GM12873 (cell line): ENCODE results near the gene GOLPH3L.

Source experiments
- TF ChIP-seq, protein P1 (sequence below): IDR thresholded peaks from 2 replicates; pipeline ENCODE4 v1.5.1; 2012; ENCODE audit warnings: low read depth, mild to moderate bottlenecking, moderate library complexity, low read length, control low read depth; ENCODE audit not compliant: insufficient read depth; ENCODE audit errors: missing control alignments

Gene GOLPH3L

DNA sequence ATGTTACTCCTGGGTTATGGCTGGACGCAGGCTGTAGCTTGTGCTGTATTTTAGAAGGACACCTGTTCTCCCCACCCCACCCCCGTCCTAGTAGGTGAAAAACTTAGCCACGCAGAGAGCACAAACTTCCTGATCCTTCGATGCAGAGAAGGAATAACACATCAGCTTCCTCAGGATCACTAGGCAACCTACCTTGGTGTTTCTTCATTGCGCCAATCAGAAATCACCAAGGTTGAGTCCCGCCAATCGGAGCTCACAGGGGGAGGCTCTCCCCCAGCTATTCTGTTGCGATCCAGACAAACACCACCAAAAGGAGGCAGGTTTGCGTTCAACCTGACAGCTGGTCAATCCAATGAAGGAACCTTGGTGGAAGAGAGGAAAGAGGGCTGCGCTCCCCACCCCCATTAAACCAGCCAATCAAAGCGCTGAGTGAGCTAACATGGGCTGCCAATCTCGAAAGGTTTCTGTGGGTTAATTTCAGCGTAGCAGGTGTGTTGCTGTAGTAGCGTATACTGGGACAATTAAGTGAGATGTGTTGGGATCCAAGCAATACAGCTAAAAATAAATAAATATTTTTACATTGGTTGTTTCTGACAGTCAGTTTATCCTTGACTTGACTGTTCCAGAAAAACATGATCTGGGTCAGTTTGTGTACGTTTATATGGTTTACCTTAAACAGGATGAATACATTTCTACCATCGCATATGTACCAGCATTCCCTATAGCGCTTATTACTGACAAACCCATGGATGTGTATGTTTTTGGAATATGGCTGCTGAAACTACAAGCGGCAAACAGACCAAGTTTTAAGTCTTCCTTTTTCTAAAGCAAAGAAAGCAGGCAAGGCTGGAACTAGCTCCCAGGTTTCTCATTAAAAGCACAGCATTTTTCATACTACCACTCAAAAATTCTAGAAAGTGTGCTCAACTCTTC lies at the start of gene GOLPH3L:
GOLPH3L (minus strand) TSS at position 160 of the 933 bp plus-strand sequence. CDS start 2,316 bp downstream, outside the sequence.
- TF ChIP-seq, protein P1, sequence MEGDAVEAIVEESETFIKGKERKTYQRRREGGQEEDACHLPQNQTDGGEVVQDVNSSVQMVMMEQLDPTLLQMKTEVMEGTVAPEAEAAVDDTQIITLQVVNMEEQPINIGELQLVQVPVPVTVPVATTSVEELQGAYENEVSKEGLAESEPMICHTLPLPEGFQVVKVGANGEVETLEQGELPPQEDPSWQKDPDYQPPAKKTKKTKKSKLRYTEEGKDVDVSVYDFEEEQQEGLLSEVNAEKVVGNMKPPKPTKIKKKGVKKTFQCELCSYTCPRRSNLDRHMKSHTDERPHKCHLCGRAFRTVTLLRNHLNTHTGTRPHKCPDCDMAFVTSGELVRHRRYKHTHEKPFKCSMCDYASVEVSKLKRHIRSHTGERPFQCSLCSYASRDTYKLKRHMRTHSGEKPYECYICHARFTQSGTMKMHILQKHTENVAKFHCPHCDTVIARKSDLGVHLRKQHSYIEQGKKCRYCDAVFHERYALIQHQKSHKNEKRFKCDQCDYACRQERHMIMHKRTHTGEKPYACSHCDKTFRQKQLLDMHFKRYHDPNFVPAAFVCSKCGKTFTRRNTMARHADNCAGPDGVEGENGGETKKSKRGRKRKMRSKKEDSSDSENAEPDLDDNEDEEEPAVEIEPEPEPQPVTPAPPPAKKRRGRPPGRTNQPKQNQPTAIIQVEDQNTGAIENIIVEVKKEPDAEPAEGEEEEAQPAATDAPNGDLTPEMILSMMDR = no peak

GRCh38 chr1:150730130-150730721 lies 33.3 kb upstream of the GOLPH3L start:
- TF ChIP-seq, protein P1 = no peak

GRCh38 chr1:150724336-150724735 lies 27.4 kb upstream of the GOLPH3L start:
- TF ChIP-seq, protein P1 = no peak

DNA sequence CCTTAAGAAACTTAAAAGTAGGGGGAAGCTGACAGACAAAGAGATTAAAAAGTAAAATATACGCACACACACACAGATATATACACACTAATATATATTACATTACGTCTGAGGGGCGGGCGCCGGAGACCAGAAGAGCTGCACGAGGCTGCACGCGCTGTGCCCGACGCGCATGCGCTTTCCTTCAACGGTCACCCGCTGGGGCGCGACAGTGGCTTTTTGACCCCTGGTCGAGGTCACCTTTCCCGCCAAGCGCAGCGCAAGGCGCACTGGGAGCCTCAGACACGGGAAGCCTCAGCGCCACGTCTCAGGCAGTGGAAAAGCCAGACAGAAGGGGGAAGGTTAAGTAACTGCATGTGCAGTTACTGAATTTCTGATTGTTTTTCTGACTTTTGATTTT lies 23.7 kb upstream of the GOLPH3L start, which contains the start of gene HORMAD1:
HORMAD1 (minus strand) TSS at position 193 of the 400 bp plus-strand sequence. CDS start 1,390 bp downstream, outside the sequence.
- TF ChIP-seq, protein P1 = no peak

DNA sequence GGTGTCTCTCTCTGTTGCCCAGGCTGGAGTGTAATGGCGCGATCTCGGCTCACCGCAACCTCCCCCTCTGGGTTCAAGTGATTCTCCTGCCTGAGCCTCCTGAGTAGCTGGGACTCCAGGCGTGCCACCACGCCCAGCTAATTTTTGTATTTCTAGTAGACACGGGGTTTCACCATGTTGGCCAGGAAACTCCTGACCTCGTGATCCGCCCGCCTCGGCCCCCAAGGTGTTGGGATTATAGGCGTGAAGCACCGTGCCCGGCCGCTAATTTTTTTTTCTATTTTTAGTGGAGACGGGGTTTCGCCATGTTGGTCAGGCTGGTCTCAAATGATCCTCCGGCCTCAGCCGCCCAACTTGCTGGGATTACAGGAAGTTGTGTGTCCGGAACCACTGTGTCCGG lies 23.1 kb upstream of the GOLPH3L start:
- TF ChIP-seq, protein P1 = no peak

GRCh38 chr1:150718225-150718891 lies 21.4 kb upstream of the GOLPH3L start:
- TF ChIP-seq, protein P1 = no peak

DNA sequence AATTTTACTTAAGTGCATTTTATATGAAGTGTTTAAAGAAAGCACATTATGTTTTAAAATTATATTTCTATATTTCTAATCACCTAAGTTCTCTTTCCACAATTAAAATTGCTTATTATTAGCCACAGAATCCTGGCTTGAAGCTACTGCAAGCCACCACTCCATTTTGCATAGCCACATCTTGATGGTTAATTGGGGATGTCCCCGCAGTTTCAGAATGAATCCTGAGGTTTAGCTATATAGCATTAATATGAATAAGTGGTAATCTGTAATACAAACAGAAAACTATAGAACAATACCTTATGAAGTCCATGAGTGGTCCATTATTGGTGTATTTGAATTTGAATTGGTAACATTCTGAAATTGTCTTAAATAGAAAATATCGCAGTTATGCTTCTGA lies 11.6 kb upstream of the GOLPH3L start:
- TF ChIP-seq, protein P1 = no peak
